ENCODE measurements around the gene EPN1.
"Not testable (repeated sequence)": the region's sequence is repeated elsewhere in the genome, so short reads cannot be mapped to it uniquely, and the experiment has no call there.

The EPN1 gene

DNA sequence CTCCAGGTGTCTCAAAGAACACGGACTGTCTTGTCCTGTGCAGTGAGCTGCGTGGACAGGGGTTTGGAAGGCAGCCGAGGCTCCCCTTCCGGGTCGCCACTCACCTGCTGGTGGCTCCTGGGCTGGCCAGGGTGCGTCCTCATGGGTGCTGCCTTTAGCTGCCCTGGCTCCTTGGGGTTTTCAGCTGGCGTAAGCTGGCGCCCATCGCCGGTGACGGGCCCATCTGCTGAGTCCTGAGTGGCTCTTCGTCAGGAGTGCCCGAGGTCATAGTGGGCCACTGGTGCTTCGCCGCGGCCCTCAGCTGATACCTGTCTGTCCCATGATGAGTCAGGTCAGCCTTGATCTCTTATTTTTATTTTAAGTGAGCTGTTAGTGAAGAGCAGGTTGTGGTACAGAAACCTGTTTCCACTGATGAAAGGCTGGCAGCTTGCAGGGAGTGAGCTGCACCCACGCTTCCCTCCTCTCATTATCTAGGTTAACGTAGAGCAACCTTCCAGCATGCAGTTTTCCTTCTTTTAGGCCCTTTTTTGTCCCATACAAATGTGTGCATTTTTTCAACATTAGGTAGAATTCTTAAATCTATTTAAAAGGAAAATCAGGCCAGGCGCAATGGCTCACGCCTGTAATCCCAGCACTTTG is 18.4 kb downstream of the EPN1 start:
- DNase-seq (ENCODE audit: low read depth) = no peak

DNA sequence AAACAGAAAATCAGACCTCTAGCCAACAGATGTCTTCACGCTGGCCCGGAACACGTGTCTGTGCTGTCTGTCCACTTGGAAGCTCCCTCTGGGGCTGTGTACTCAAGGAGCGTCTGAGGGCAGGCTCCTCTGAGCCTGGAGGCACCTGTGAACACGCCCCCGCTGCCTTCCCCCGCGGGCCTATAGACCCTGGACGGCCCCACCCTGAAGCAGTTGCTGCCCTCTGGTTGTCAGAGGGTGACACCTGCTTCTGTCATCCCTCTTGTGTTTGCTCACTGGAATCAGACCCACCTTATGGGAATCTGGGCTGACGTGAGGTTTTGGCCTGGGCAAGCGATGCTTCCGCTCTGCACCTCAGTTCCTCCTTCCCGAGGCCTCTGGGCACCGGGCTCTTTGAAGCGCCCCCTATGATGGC is 19.2 kb downstream of the EPN1 start:
- no peak for DNase-seq (ENCODE audit: low read depth)

DNA sequence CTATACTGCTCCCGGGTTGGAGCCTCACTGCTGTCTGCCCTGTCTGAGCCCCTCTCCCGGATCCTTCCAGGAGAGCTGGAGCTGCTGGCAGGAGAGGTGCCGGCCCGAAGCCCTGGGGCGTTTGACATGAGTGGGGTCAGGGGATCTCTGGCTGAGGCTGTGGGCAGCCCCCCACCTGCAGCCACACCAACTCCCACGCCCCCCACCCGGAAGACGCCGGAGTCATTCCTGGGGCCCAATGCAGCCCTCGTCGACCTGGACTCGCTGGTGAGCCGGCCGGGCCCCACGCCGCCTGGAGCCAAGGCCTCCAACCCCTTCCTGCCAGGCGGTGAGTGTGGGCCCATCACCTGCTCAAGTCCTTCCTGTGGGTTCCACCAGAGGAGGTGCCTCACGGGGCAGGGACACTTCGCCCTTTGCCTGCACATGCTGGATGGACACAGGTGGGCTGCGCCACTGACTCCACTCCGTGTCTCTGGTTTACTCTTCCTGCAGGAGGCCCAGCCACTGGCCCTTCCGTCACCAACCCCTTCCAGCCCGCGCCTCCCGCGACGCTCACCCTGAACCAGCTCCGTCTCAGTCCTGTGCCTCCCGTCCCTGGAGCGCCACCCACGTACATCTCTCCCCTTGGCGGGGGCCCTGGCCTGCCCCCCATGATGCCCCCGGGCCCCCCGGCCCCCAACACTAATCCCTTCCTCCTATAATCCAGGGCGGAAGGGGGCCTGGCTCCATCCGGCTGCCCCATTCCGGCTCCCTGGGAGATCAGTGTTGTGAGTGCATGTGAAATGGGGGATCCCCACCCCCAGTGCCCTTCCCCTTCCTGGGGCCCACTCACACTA is 19.8 kb downstream of the EPN1 start:
- DNase-seq (ENCODE audit: low read depth) = no peak

DNA sequence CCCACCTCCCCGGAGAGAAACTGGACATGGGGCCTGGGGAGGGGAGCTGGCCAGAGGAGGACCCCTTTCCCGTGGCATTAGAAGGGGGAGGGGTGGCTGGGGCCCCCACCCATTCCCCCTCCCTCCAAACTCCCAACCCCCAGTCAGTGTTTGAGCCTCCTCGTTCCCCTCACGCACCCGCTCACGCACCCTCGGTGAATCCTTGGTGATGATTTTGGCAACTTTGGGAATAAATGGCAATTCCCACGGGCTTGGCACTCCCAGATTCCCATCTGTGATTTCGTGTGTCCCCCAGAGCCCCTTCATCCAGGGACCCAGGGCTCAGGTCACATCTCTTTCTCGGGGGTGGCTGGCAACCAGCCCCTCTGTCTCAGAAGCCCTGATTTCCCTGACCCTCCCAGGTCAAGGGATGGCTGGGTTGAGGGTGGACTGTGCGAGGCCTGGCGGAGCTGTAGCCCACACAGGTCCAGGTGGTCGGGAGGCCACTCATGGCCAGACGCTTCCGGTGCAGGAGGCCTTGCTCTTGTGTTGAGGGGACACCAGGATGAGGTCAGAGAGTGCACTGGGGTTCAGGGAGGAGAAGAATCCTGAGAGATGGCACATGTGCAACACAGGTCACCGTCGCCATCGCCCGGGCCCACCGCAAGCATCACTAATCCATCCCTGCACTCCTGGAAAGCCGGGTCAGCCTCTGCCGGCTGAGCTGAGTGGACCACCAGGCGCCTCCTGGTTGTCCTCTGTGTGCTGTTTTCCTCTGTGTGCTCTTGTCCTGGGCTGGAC is 20.7 kb downstream of the EPN1 start:
- no peak for DNase-seq (ENCODE audit: low read depth)

DNA sequence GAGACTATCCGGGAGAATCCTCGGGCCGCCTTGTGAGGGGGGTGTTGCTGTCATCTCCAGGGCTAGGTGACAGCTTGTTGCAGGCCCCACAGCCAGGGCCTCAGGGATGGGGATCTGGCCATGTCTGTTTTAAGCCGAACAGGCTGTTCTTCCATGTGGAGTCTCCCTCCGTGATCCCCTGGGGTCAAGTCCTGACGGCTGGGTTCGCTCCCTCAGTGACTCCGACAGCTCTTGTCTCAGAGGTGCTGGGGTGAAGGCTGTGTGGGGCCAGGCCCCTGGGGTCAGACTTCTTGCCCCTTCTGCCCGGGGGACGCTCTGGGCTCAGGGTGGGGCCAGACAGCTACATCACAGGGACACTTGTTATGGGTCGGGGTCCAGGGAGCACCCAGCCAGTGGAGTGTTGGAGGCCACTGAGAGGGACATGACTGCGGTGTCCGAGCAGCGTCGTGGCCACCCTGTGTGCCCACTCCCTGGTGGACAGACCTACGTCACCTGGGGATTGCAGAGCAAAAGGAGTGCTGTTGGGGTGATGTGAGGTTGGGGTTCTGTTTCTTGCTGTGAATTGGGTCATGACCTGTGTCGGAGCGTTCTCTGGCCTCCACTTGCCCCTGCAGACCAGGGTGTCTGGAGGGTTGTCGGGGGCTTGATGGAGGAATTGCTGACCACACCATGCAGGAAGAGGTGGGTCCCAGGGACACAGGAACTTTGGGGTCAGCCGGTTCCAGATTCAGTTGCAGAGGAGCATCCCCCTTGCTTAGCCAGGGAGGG is 21.5 kb downstream of the EPN1 start:
- DNase-seq (ENCODE audit: low read depth) = no peak

DNA sequence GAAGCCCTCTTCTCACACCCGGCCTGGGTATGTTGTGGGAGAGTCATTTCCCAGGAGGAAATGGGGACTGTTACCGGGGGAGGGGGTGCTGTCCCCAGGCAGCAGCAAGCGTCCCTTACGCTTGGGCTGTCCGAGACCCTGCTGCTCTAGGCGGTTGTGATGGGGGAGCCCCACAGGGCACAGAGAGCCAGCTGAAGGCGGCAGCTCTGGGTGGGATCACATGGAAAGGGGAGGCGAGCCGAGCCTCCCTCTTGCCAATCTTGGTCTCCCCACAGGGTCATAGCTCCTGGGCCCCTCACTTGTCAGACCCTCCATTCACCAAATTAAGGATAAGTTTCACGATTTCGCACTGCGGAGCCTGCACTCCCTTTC is 22.0 kb downstream of the EPN1 start:
- no peak for DNase-seq (ENCODE audit: low read depth)

DNA sequence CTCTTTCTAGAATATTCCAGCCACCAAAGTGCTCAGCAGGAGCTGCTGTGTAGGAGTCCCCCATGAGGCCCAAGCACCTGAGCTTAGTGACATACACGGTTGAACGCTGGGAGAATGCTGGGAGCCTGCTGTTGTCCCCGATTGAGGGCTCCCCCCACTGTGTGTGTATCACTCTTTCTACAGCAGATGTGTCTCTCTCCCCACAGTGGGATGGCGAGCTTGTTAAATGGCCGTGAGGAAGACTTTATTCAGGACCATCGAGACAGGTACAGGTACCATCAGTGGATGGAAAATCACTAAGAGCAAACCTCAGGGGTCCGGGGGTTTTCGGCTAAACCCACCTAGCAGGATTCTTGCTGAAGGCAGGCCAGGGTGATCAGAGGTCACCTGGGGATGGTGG is 22.7 kb downstream of the EPN1 start:
- no peak for DNase-seq (ENCODE audit: low read depth)

DNA sequence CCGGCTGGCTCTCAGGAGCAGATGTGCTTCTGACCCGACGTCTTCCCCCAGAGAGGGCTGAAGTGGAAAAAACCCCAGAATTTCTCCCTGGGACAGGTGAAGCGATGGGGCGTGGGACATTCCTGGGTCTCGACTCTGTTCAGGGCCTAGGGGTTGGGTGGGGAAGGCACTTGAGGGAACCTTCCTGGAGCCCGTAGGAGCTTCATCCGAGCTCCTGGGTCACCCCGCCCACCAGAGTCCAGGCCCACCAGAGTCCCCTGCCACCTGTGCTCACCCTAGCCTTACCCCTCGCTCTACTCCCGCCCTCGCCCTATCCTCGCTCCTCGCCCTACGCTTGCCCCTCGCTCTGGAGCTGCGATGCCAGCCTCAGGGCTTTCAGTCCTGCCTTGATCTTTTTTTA is 23.2 kb downstream of the EPN1 start:
- DNase-seq (ENCODE audit: low read depth) = no peak

DNA sequence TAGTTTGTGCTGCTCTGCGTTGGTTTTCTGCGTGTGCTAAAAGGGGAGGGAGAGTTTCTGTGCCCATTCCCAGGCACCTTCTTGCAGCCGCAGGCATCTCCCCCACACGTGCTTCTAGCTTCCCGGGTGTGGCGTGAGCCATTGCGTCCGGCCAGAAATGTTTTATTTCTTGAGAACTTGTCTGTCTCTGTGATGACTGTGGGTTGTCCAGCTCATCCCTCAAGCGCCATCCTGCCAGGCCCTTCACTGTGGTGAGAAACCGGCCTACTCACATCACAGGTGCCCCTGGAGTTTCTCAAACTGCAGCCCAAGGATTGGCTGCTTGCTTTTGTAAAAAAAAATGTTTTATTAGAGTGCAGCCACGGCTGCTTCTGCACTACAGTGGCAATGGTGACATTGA is 24.2 kb downstream of the EPN1 start:
- no peak for DNase-seq (ENCODE audit: low read depth)

DNA sequence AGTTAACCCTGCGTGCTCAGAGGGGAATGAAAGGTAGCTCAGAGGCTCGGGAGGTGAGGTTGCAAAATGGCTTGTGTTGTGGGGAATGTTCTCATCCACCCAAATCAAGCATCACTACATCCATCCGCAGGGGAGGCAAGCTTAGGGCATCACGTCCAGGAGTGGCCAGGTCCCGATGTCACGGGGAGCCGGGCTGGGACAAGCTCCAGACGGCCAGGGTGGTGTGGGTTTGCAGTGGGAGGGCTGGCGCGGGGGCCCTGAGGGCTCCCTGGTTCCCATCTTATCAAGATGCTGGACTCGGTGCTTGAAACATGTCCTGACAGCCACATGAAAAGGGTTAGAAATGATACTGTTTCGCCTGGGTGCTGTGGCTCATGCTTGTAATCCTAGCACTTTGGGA is 25.8 kb downstream of the EPN1 start:
- no peak for DNase-seq (ENCODE audit: low read depth)

DNA sequence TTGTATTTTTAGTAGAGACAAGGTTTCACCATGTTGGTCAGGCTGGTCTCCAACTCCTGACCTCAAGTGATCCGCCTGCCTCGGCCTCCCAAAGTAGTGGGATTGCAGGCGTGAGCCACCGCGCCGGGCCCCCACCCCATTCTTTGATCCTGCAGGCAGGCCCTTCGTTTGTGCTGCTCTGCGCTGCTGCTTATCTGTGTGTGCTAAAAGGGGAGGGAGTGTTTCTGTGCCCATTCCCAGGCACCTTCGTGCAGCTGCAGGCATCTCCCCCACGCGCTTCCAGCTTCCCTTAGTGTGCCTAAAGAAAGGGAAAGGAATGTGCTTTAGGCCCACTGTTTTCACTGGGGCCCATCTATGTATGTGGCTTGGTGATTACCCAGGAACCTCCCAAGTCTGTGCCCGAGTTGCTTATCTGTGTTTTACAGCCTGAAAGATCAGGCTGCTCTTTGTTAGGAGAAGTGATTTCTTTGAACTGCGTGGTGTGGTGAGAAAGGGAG is 27.2 kb downstream of the EPN1 start:
- DNase-seq (ENCODE audit: low read depth) = no peak

DNA sequence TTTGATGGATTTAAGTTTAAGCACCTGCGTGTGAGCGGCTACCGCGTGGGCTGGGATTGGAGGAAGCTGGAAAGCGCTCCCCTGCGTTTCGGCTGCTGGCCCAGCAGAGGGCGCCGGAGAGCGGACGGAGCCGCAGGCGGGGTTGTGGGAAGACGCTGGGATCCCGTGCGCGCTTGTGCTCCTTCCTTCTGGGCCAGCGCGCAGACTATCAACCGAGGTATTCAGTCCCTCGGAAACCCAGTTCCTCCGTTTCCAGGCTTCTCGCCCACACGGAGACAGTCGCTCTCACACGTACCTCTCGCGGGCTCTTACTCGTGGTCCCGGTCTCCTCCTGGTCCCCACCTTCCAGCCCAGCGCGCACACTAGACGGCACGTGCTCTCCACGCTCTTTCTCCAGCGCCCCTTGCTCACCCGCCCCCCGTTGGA is 28.8 kb downstream of the EPN1 start:
- no peak for DNase-seq (ENCODE audit: low read depth)

DNA sequence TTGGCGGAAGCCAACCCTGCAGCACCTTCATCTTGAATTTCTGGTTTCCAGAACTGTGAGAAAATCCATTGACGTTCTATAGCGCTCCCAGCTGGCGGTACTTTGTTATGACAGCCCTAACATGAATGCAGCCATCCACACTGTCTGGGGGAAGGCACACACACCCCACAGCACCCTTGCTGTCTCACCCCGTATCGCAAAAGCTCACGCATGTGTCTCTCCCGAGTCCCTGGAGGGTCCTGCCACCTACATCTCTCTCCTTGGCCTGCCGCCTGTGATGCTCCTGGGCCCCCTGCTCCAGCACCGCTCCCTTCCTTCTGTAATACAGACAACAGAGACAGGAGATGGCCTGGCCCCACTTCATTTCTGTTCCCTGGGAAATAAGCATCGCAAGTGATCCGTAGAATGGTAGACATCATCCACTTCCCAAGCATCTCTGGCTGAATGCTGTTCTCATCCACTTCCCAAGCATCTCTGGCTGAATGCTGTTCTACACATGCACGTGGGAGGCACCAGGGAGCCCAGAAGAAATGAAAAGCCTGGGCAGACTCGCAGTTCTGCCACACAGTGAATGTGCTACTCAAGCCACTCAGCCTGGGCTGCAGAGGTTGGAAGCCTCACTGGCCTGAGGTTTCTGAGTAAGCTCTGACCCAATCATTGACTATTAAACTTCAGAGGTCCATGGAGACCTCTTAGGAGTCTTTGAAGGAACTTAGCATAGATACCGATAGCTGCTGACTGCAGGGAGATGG is 29.6 kb downstream of the EPN1 start:
- DNase-seq (ENCODE audit: low read depth) = no peak

DNA sequence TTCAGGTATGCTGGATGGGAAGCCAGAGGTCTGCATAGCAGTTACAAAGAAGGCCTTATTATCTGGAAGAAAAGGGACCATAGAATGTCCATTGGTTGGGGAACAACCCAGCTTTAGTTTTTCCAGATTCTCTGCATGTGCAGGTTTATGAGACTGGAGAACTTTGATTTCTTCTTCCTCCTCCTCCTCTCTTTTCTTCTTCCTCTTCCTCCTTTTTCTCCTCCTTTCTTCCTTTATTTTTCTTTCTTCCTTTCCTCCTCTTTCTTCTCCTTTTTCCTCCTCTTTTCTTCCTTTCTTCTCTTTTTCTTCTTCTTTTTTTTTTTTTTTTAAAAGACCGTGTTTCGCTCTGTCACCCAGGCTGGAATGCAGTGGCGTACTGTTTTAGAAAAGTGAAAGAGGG is 30.9 kb downstream of the EPN1 start:
- DNase-seq (ENCODE audit: low read depth) = no peak

DNA sequence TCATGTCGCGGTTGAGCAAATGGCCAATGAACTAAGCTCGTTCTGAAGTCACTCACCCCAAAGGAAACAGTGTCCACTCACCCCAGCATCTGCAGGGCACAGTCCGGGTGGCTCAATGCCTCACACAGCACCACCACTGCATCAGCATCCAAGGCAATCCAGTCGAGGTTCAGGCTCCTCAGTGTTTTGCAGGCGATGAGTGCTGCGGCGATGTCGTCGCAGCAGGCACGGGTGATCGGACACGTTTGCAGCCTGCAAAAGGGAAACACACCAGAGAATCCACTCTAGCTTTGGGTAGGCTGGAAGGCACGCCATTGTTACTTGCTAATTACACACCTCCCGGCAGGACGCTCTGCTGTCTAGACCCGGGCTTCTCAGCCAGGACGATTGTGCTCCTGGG is 36.7 kb downstream of the EPN1 start:
- no peak for DNase-seq (ENCODE audit: low read depth)

DNA sequence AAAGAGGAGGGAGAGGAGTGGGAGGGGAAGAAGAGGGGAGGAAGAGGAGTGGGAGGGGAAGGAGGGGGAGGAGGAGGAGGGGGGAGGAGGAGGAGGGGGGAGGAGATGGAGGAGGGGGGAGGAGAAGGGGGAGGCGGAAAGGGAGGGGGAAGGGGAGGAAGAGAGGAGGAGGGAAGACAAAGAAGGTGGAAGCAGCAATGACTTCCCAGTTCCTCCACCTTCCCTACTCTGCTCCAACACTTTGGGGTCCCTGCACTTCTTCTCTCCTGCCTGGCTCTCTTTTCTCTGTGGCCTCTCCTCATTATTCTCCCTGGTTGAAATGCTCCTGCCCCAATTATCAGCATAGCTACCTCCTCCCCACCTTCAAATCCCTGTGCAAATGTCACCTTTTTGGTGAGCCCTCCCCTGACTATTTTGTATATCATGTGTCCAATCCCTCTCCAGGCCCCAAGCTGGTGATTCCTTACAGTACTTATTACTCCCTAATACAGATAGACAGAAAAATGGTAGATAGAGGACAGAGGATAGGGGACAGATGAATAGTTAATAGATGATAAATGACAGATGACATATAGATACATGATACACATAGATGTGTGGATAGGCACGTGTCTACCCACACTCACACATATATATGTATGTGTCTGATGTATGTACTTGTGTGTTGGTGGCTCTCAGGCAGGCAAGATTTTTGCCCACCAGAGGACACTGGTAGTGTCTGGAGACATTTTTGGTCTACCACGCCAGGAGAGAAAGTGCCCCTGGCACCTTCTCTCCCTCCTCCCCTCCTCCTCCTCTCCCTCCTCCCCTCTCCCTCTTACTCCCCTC is 38.0 kb downstream of the EPN1 start:
- no peak for DNase-seq (ENCODE audit: low read depth)

DNA sequence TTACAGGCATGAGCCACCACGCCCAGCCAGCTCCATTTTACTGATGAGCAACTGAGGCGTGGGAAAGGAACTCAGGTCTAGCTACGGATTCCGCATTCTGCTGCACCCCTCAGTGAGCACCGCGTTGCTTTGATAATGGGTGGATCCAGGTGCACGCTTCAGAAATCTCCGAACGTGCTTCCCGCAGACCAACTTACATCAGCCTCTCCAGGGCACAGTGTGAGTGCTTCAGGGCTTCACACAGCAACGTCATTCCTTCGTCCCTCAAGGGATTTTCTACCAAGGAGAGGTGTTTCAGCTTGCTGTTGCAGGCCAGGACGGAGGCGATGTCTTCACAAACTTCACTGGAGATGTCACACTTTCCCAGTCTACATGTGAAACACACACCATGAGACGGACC is 41.5 kb downstream of the EPN1 start:
- no peak for DNase-seq (ENCODE audit: low read depth)

DNA sequence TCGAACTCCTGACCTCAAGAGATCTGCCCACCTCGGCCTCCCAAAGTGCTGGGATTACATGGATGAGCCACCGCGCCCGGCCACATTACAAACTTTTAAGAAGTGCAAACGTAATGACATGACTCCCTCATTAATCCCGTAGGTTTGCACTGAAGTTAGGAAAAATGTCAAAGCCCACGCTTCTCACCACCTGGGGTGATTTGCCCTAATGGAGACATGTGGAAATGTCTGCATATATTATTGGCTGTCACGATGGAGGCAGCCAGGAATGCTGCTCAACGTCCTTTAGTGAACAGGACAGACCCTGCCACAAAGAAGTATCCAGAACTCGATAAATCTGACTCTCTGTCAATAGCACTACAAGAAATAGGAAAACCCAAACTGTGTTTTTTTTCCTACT is 42.2 kb downstream of the EPN1 start:
- no peak for DNase-seq (ENCODE audit: low read depth)

DNA sequence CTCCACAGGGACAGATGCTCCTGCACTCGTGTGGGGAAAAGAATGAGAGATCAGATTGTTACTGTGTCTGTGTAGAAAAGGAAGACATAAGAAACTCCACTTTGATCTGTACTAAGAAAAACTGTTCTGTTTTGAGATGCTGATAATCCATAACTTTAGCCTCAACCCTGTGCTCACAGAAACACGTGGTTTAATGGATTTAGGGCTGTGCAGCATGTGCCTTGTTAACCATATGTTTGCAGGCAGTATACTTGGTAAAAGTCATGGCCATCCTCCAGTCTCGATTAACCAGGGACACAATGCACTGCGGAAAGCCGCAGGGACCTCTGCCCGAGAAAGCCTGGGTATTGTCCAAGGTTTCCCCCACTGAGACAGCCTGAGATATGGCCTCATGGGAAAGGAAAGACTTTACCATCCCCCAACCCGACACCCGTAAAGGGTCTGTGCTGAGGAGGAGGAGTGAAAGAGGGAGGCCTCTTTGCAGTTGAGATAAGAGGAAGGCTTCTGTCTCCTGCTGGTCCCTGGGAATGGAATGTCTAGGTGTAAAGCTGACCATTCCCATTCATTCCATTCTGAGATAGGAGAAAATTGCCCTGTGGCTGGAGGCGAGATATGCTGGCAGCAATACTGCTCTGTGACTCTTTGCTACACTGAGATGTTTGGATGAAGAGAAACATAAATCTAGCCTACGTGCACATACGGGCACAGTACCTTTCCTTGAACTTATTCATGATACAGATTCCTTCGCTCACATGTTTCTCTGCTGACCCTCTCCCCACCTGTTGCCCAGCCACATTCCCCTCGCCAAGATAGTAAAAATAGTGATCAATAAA is 43.1 kb downstream of the EPN1 start:
- not testable (repeated sequence) for DNase-seq (ENCODE audit: low read depth)

Data from T-helper 22 cell (primary cell).